HepG2 (cell line): ENCODE results near the gene P4HA1. TPM values are rescaled to one million over a fixed set of nuclear protein-coding genes. Genes with fewer than 3 reads are reported as not detected.

ENCODE experiments used
- ASH2L ChIP-seq: fragments of 300-600, 200-600 bp; sonication (generic); IDR thresholded peaks from 2 replicates; pipeline ENCODE4 v1.7.0; 2017; ENCODE audit warnings: low read depth, mild to moderate bottlenecking, moderate library complexity, mixed read lengths, low read length; ENCODE audit not compliant: insufficient read length
- CCDC6 ChIP-seq: sonication (generic); formaldehyde crosslinking; IDR thresholded peaks from 2 replicates; pipeline ENCODE4 v1.8.1; 2022; ENCODE audit warnings: mild to moderate bottlenecking, missing genetic modification reagents, moderate library complexity
- DMAP1 ChIP-seq: IDR thresholded peaks from 2 replicates; pipeline ENCODE4 v1.6.1; 2016
- DNMT3B ChIP-seq: conservative IDR thresholded peaks from 2 replicates; pipeline ENCODE4 v1.6.1; 2016; ENCODE audit warnings: missing biosample characterization, control low read depth
- HBP1 ChIP-seq: IDR thresholded peaks from 2 replicates; pipeline ENCODE4 v1.6.1; 2016; ENCODE audit warnings: low read depth, control low read depth
- HMG20A ChIP-seq: IDR thresholded peaks from 2 replicates; pipeline ENCODE4 v1.6.1; 2016; ENCODE audit warnings: borderline replicate concordance
- KAT7 ChIP-seq: IDR thresholded peaks from 2 replicates; pipeline ENCODE4 v1.6.1; 2018; ENCODE audit warnings: borderline replicate concordance, missing compliant biosample characterization
- MNT ChIP-seq: fragments of 450-650 bp; IDR thresholded peaks from 2 replicates; pipeline ENCODE4 v1.6.1; 2016
- MYNN ChIP-seq: sonication (generic); formaldehyde crosslinking; IDR thresholded peaks from 2 replicates; pipeline ENCODE4 v1.4.0; 2020; ENCODE audit warnings: mild to moderate bottlenecking, low read depth, missing genetic modification reagents
- NFATC3 ChIP-seq: sonication (generic); formaldehyde crosslinking; IDR thresholded peaks from 2 replicates; pipeline ENCODE4 v1.5.1; 2020; ENCODE audit warnings: mild to moderate bottlenecking, missing genetic modification reagents
- NKX3-1 ChIP-seq: sonication (generic); formaldehyde crosslinking; IDR thresholded peaks from 2 replicates; pipeline ENCODE4 v1.5.0; 2020; ENCODE audit warnings: missing genetic modification reagents
- NR2C2 ChIP-seq: sonication (generic); formaldehyde crosslinking; IDR thresholded peaks from 2 replicates; pipeline ENCODE4 v1.4.0; 2020; ENCODE audit warnings: missing genetic modification reagents, mild to moderate bottlenecking, moderate library complexity, borderline replicate concordance
- PTBP1 ChIP-seq: fragments of 200-400 bp; formaldehyde crosslinking; IDR thresholded peaks from 2 replicates; pipeline ENCODE4 v1.6.1; 2018; ENCODE audit warnings: low read length, low read depth; ENCODE audit not compliant: poor library complexity, severe bottlenecking
- RBAK ChIP-seq: sonication (generic); formaldehyde crosslinking; IDR thresholded peaks from 2 replicates; pipeline ENCODE4 v1.5.1; 2020; ENCODE audit warnings: mild to moderate bottlenecking, missing genetic modification reagents
- SAFB2 ChIP-seq: sonication (generic); formaldehyde crosslinking; IDR thresholded peaks from 2 replicates; pipeline ENCODE4 v1.5.1; 2020; ENCODE audit warnings: missing genetic modification reagents, low read depth, mild to moderate bottlenecking, borderline replicate concordance
- SALL2 ChIP-seq: sonication (generic); formaldehyde crosslinking; IDR thresholded peaks from 2 replicates; pipeline ENCODE4 v1.8.1; 2023; ENCODE audit warnings: mild to moderate bottlenecking, missing genetic modification reagents, inconsistent platforms
- SNAPC5 ChIP-seq: sonication (generic); formaldehyde crosslinking; IDR thresholded peaks from 2 replicates; pipeline ENCODE4 v1.8.1; 2023; ENCODE audit warnings: mild to moderate bottlenecking, missing genetic modification reagents, borderline replicate concordance
- SOX6 ChIP-seq, 2 experiments: fragments of 450-650 bp in 1 of 2; sonication (generic) in 1 of 2; formaldehyde crosslinking in 1 of 2; IDR thresholded peaks; 2 replicates each; pipeline versions ENCODE4 v1.4.0 to v1.6.1; 2017 to 2020; ENCODE audit warnings: antibody characterized with exemption in 1 of 2, mild to moderate bottlenecking in 1 of 2, missing genetic modification reagents in 1 of 2
- SP4 ChIP-seq: sonication (generic); formaldehyde crosslinking; IDR thresholded peaks from 2 replicates; pipeline ENCODE4 v1.8.1; 2023; ENCODE audit warnings: mild to moderate bottlenecking, missing genetic modification reagents
- U2AF1 ChIP-seq: fragments of 200-400 bp; formaldehyde crosslinking; optimal IDR thresholded peaks from 2 replicates; pipeline ENCODE3; 2017; ENCODE audit warnings: mild to moderate bottlenecking, low read depth, low read length
- XBP1 ChIP-seq: sonication (generic); formaldehyde crosslinking; IDR thresholded peaks from 2 replicates; pipeline ENCODE4 v1.5.0; 2020; ENCODE audit warnings: missing genetic modification reagents
- ZBTB20 ChIP-seq: sonication (generic); formaldehyde crosslinking; IDR thresholded peaks from 2 replicates; pipeline ENCODE4 v1.8.1; 2023; ENCODE audit warnings: missing genetic modification reagents, low read depth, mild to moderate bottlenecking, borderline replicate concordance
- ZFP1 ChIP-seq: IDR thresholded peaks from 2 replicates; pipeline ENCODE4 v1.6.1; 2016
- ZNF280B ChIP-seq: sonication (generic); formaldehyde crosslinking; IDR thresholded peaks from 2 replicates; pipeline ENCODE4 v1.5.0; 2020; ENCODE audit warnings: missing genetic modification reagents, mild to moderate bottlenecking, borderline replicate concordance
- ZNF563 ChIP-seq: sonication (generic); formaldehyde crosslinking; IDR thresholded peaks from 2 replicates; pipeline ENCODE4 v1.8.0; 2022; ENCODE audit warnings: mild to moderate bottlenecking, moderate library complexity, missing genetic modification reagents
- ZNF570 ChIP-seq: sonication (generic); formaldehyde crosslinking; IDR thresholded peaks from 2 replicates; pipeline ENCODE4 v1.4.0; 2020; ENCODE audit warnings: mild to moderate bottlenecking, missing genetic modification reagents, borderline replicate concordance
- polyA plus RNA-seq, 8 experiments: library from polyadenylated mRNA; depleted of rRNA in 3 of 8; stranded (reverse) in 7 of 8; unstranded in 1 of 8; fragments of >200 nt; fragmentation: Illumina TruSeq in 4 of 8; extraction: Trizol in 4 of 8; gene quantifications; 2 replicates each; pipeline versions ENCODE4 v1.2.1 to v1.2.3, GENCODE V29; 2011 to 2016; ENCODE audit warnings: low read depth in 4 of 8, missing spikeins in 1 of 8, mixed read lengths in 1 of 8; ENCODE audit not compliant: insufficient read depth in 1 of 8
- total RNA-seq, 5 experiments: library from RNA; depleted of rRNA; stranded (reverse); fragments of >200 nt; fragmentation: Illumina TruSeq; extraction: Trizol; gene quantifications; 2 replicates each; pipeline ENCODE4 v1.2.3, GENCODE V29; 2016; ENCODE audit warnings: low read depth in 1 of 5

P4HA1 gene
- total and polyA plus RNA-seq, 2 of the 13 experiments (the other 11 are each of a cell fraction or from before 2014, with no cell fraction given): 63.1 to 196 TPM

- TF ChIP-seq MNT (no peak), ASH2L (peak; percentile 73), ZBTB20 (CRISPR knock-in tag) (peak; percentile 68), ZNF570 (CRISPR knock-in tag) (no peak), NR2C2 (CRISPR knock-in tag) (peak; percentile 57; the same call in 1 of the 2 replicates), ZNF563 (peak; percentile 86), DMAP1 (peak; percentile 76), SNAPC5 (CRISPR knock-in tag) (no peak), CCDC6 (peak; percentile 95), DNMT3B (no peak), SALL2 (peak; percentile 96), SP4 (CRISPR knock-in tag) (peak; percentile 60; the same call in 1 of the 2 replicates), SAFB2 (CRISPR knock-in tag) (peak; percentile 95; the same call in 1 of the 2 replicates), NFATC3 (CRISPR knock-in tag) (peak; percentile 19; the same call in 1 of the 2 replicates), HMG20A (CRISPR knock-in tag) (no peak), HBP1 (CRISPR knock-in tag) (no peak; the same call in 1 of the 2 replicates), SOX6 (IDR thresholded peaks at IDR 0.05) (no peak), SOX6 (CRISPR knock-in tag; IDR thresholded peaks at IDR 0.05) (peak; percentile 83), KAT7 (CRISPR knock-in tag) (0 out of 2 replicates have a peak, but pooled peaks have one; percentile 82), ZFP1 (CRISPR knock-in tag) (0 out of 2 replicates have a peak, but pooled peaks have one; percentile 14), RBAK (CRISPR knock-in tag) (no peak), U2AF1 (peak; percentile 51), PTBP1 (no peak), XBP1 (CRISPR knock-in tag) (no peak), MYNN (CRISPR knock-in tag) (peak; percentile 13), NKX3-1 (CRISPR knock-in tag) (peak; percentile 89), ZNF280B (peak; percentile 81; the same call in 1 of the 2 replicates)
Measured at GRCh38 chr10:73096449-73097304, at the start of gene P4HA1 (continued).
